ENCODE measurements around the gene TPGS2. TPM values are rescaled to one million over a fixed set of nuclear protein-coding genes. Genes with fewer than 3 reads are reported as not detected.

TPGS2 gene
- total RNA-seq, 1 donor from 2014 or later: 95.4 TPM

DNA sequence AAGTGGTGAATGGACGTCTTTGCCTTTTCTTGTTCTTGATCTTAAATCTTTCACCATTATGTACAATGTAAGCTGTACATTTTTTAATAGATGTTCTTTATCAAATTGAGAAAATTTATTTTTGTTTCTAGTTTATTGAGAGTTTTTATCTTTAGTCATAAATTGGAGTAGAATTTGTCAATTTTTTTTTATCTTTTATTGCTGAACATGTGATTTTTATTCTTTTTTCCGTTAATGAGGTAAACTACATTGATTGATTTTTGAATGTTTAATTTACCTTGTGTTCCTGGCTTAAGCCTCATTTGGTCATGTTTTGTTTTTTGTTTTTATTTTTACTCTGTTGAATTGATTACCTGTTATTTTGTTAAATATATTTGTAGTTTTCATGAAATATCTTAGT, 19.8 kb upstream of the TPGS2 start:
- H3K4me3 Mint-ChIP-seq (ENCODE audit: unreplicated experiment): no peak overlapping the region
- peaks cover 24% of the 10 kb centered on the region for H3K9me3 Mint-ChIP-seq (ENCODE audit: unreplicated experiment)
- no peak for TF ChIP-seq CTCF (IDR thresholded peaks at IDR 0.05)
- H3K36me3 Mint-ChIP-seq (ENCODE audit: unreplicated experiment): peaks cover 37% of the 10 kb centered on the region
- peaks cover 9% of the 10 kb centered on the region for H3K4me1 Mint-ChIP-seq (ENCODE audit: unreplicated experiment)
- no peak overlapping the region for H3K27ac Mint-ChIP-seq (ENCODE audit: unreplicated experiment)
- no peaks in the 10 kb centered on the region for H3K27me3 Mint-ChIP-seq (ENCODE audit: unreplicated experiment)
- DNase-seq (ENCODE audit: extremely low spot score, unreplicated experiment): no peak

DNA sequence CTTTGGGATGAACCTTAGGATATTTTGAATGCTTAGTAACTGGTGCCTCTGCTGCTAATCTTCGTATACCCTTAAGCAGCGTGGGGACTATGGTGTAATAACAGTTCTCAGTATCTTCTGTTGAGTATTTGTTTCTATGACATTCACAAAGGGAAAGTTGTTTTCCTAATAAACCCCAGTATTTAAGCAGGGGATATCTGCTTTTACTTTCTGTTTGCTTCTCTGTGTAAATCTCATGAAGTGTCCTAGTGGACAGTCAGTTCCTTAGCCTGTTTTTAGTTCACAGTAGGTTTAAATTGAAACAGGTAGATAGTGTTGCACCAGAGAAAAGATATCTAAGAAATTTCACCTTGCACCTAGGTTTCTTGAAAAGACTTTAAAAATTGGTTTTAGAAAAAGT, 15.0 kb upstream of the TPGS2 start:
- H3K9me3 Mint-ChIP-seq (ENCODE audit: unreplicated experiment): no peaks in the 10 kb centered on the region
- no peak for TF ChIP-seq CTCF (IDR thresholded peaks at IDR 0.05)
- H3K27ac Mint-ChIP-seq (ENCODE audit: unreplicated experiment): no peak overlapping the region
- H3K4me3 Mint-ChIP-seq (ENCODE audit: unreplicated experiment): no peak overlapping the region
- H3K27me3 Mint-ChIP-seq (ENCODE audit: unreplicated experiment): no peaks in the 10 kb centered on the region
- H3K4me1 Mint-ChIP-seq (ENCODE audit: unreplicated experiment): no peaks in the 10 kb centered on the region
- H3K36me3 Mint-ChIP-seq (ENCODE audit: unreplicated experiment): peaks cover 24% of the 10 kb centered on the region
- no peak for DNase-seq (ENCODE audit: extremely low spot score, unreplicated experiment)

- TF ChIP-seq CTCF (IDR thresholded peaks at IDR 0.05): no peak
- DNase-seq (ENCODE audit: extremely low spot score, unreplicated experiment): no peak
- Mint-ChIP-seq H3K4me3 (ENCODE audit: unreplicated experiment) (no peak overlapping the region), H3K4me1 (ENCODE audit: unreplicated experiment) (no peaks in the 10 kb centered on the region), H3K27me3 (ENCODE audit: unreplicated experiment) (no peaks in the 10 kb centered on the region), H3K9me3 (ENCODE audit: unreplicated experiment) (no peaks in the 10 kb centered on the region), H3K36me3 (ENCODE audit: unreplicated experiment) (peaks cover 28% of the 10 kb centered on the region), H3K27ac (ENCODE audit: unreplicated experiment) (no peak overlapping the region)
Measured at GRCh38 chr18:36843199-36843598, 14.4 kb upstream of the TPGS2 start.

- TF ChIP-seq CTCF (IDR thresholded peaks at IDR 0.05): no peak
- Mint-ChIP-seq H3K36me3 (ENCODE audit: unreplicated experiment) (peaks cover 37% of the 10 kb centered on the region), H3K27me3 (ENCODE audit: unreplicated experiment) (no peaks in the 10 kb centered on the region), H3K27ac (ENCODE audit: unreplicated experiment) (no peak overlapping the region), H3K4me3 (ENCODE audit: unreplicated experiment) (no peak overlapping the region), H3K9me3 (ENCODE audit: unreplicated experiment) (no peaks in the 10 kb centered on the region), H3K4me1 (ENCODE audit: unreplicated experiment) (no peaks in the 10 kb centered on the region)
- DNase-seq (ENCODE audit: extremely low spot score, unreplicated experiment): no peak
Measured at GRCh38 chr18:36839835-36840234, 11.0 kb upstream of the TPGS2 start.

GRCh38 chr18:36835927-36836326, 7.1 kb upstream of the TPGS2 start:
- no peaks in the 10 kb centered on the region for H3K9me3 Mint-ChIP-seq (ENCODE audit: unreplicated experiment)
- no peak for TF ChIP-seq CTCF (IDR thresholded peaks at IDR 0.05)
- no peaks in the 10 kb centered on the region for H3K27me3 Mint-ChIP-seq (ENCODE audit: unreplicated experiment)
- no peak overlapping the region for H3K4me3 Mint-ChIP-seq (ENCODE audit: unreplicated experiment)
- peaks cover 32% of the 10 kb centered on the region for H3K36me3 Mint-ChIP-seq (ENCODE audit: unreplicated experiment)
- no peak overlapping the region for H3K27ac Mint-ChIP-seq (ENCODE audit: unreplicated experiment)
- peaks cover 9% of the 10 kb centered on the region for H3K4me1 Mint-ChIP-seq (ENCODE audit: unreplicated experiment)
- no peak for DNase-seq (ENCODE audit: extremely low spot score, unreplicated experiment)
